ENCODE data around the gene NME7.

NME7 gene

GRCh38 chr1:169103480-169103893 is 264.1 kb downstream of the NME7 start:
- DNase-seq: no peak

- DNase-seq: no peak
Measured at GRCh38 chr1:169103002-169103401, 264.6 kb downstream of the NME7 start.

DNA sequence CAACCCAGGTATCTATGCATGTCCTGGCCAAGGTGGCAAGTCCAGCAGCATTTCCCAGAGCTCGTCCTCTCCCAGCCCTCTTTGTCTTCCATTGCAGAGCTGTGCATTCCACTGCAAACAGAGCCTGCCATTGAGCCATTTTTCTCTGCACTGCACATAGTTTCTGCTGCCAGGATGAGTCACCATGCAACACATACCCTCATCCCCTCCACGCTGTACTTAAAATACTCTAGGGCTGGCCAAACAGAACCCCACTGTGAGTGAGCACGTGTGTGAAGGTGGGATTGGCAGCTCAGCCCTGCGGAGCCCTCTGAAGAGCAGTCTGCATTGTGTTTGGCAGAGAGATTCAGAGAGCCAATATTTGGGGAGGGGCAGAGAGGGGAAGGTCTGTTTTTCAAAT is 265.0 kb downstream of the NME7 start:
- DNase-seq: no peak

DNA sequence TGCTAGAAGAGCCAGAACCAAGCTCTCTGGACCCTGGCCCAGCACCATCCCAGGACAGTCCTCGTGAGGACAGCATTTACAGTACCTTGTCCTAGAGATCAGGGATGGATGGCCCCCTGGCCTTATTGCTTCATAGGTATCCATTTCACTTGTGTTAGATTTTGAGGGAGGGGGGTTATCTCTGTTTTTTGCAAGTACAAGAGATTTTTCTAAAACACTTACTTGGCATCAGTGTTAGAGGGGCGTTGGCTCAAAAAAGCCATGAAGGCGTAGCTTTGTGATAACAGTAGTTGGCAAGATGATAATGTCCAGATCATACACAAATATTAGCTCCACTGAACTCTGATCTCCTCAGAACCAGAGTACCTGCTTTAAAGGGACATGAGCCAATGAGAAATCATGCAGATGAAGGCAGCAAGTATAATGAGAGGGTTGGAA is 266.9 kb downstream of the NME7 start:
- DNase-seq: no peak

DNA sequence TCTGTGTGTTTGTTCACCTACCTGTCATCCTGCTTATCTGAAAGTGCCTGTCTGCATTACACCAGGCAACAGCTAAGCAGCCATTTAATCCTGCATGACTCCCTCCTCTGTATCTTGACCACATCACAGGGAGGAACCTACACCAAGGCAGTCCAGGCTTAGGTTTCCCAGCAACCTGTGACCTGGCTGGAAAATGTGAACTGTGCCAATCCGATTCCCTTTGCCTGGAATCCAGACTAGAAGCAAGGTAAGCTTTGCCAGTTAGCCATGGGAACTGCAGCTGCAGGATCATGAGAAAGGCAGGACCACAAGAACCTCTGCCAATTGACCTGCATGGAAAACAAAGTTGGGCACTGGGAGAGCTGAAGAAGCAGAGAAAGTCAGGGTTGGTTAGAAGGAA is 267.4 kb downstream of the NME7 start:
- no peak for DNase-seq

GRCh38 chr1:169099561-169099960 is 268.0 kb downstream of the NME7 start:
- DNase-seq: no peak

DNA sequence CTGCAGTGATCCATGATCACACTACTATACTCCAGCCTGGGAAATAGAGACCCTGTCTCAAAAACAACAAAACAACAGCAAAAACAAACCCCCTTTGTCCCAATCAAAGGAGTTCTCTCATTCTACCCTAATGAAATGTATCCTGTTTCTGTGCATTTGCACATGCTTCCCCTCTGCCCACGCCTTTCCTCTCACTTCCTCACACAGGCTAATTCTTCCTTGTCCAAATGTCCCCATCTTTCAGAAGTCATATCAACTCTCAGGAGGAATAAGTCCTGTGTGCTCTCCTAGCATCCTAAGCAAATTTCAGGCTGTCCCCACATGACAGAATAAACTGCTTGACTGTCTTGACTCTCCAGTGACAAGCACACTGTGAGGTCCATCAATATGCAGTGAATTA is 269.2 kb downstream of the NME7 start:
- DNase-seq: no peak

- no peak for DNase-seq
Measured at GRCh38 chr1:169094897-169095569, 272.6 kb downstream of the NME7 start.

DNA sequence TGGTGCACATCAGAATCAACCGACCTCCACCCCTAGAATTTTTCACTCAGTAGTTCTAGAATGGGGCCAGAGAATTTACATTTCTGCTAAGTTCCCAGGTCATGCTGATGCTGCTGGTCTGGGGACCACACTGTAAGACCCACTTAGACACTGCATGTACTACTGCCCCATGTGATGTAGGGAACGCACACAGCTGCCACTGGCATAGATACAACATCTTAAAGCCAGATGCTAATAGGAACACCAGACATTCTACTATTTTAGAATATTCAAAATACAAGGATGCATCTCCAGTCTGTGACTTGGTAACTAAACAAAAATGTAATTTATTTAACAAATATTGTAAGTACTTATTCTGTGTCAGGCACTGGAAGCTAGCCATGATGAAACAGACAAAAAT is 275.2 kb downstream of the NME7 start:
- DNase-seq: no peak

DNA sequence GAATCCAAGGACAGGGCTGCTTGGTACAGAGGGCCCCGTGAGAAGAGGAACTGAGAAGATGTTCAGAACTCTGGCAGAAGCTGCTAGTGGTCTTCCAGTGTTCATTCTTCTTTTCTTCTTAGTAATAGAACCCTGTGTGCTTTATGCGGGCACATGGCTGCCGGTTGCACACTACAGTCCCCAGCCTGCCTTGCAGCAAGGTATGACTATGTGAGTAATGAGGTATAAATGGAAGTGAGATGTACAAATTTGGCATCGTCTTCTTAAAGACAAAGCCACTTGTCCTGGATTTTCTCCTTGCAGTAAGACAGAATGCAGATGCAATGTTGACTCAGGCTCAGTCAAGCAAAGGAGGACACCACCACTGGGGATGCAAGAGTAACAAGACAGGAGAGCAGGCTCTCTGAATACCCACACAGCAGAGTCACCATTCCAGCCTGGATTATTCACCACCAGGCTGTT is 276.1 kb downstream of the NME7 start:
- DNase-seq: no peak

GRCh38 chr1:169090900-169091311 is 276.7 kb downstream of the NME7 start:
- no peak for DNase-seq

GRCh38 chr1:169090308-169090899 is 277.2 kb downstream of the NME7 start:
- DNase-seq: no peak

GRCh38 chr1:169089776-169090175 is 277.8 kb downstream of the NME7 start:
- DNase-seq: no peak

DNA sequence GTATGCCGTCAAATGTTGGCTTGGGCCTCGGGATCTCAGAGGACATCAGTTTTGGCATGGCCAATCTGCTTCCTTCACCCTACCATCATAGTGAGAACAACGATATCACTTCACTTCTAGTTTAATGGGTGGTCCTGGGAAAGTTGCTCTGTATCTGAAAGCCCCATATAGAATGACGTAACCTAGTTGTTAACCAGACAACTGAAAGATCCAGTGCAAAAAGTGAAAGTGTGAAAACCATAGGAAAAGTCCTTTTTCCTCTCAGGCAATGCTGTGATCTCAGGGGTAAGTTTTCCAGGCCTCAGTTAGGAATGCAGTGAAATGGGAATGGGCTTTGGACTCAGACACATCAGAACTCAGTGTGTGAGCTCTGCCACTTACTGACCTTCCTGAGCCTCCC is 279.7 kb downstream of the NME7 start:
- no peak for DNase-seq

- no peak for DNase-seq
Measured at GRCh38 chr1:169086603-169087455, 280.8 kb downstream of the NME7 start.

DNA sequence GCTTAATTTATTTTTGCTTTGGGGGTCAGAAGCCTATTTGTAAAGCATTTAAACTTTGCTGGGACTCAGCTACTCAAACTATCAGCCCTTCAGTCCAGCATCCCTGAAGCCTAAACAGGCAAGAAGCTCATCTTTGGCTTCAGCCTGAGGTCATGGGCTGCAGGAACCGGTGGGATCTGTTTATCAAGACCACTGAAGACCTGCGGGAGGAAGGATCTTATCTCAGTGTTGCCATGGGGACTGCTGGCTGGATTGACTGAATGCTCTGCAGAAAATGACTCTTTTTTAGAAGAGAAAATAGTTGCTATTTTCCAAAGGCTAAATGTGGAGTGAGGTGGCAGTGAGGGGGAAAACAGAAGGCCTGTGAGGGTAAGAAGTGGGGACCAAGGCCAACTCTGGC is 281.7 kb downstream of the NME7 start:
- no peak for DNase-seq

Measured in activated CD4-positive, alpha-beta T cell treated with anti-CD3 and anti-CD28 coated beads, Interleukin-2, amount 50 U/mL, for 48 hours (primary cell).